Fibroblast of lung (primary cell): Measurements from ENCODE around the gene PRAMEF20. TPM values are rescaled to one million over a fixed set of nuclear protein-coding genes. Genes with fewer than 3 reads are reported as not detected.

ENCODE experiments used
- DNase-seq, 2 donors: peaks; one replicate each; pipeline versions ENCODE4 v3.0.0 to v3.0.0-alpha.2; 2010; ENCODE audit warnings: low read depth in 2 of 2
- H2AFZ ChIP-seq: 2 replicates; pipeline ENCODE4 v1.5.1; 2012; ENCODE audit warnings: low read length, control low read depth, inconsistent platforms
- H3K27ac ChIP-seq: 2 replicates; pipeline ENCODE4 v1.5.1; 2011; ENCODE audit warnings: low read length, control low read depth; ENCODE audit not compliant: insufficient read depth
- H3K27me3 ChIP-seq: 2 replicates; pipeline ENCODE4 v1.5.1; 2011; ENCODE audit warnings: mild to moderate bottlenecking, low read length; ENCODE audit not compliant: control insufficient read depth, insufficient read depth
- H3K36me3 ChIP-seq: 2 replicates; pipeline ENCODE4 v1.5.1; 2011; ENCODE audit warnings: low read length; ENCODE audit not compliant: control insufficient read depth, insufficient read depth
- H3K4me1 ChIP-seq: 2 replicates; pipeline ENCODE4 v1.5.1; 2011; ENCODE audit warnings: low read length; ENCODE audit not compliant: control insufficient read depth, insufficient read depth; ENCODE audit errors: extremely low read depth
- H3K4me2 ChIP-seq: 2 replicates; pipeline ENCODE4 v1.5.1; 2011; ENCODE audit warnings: low read length, control low read depth; ENCODE audit not compliant: insufficient read depth; ENCODE audit errors: extremely low read depth
- H3K4me3 ChIP-seq, 4 experiments: fragments of 200-600 bp in 1 of 4; sonication (generic) in 1 of 4; replicated peaks in 1 of 4; 2 replicates each; pipeline ENCODE4 v1.5.1; 2011 to 2016; ENCODE audit warnings: low read length in 4 of 4, low read depth in 3 of 4, mild to moderate bottlenecking in 3 of 4, control low read depth in 2 of 4, inconsistent platforms in 1 of 4, mixed read lengths in 1 of 4; ENCODE audit not compliant: insufficient read depth in 1 of 4; ENCODE audit errors: control extremely low read depth in 1 of 4
- H3K79me2 ChIP-seq: 2 replicates; pipeline ENCODE4 v1.5.1; 2012; ENCODE audit warnings: mild to moderate bottlenecking, low read length, inconsistent platforms; ENCODE audit not compliant: control insufficient read depth, insufficient read depth
- H3K9ac ChIP-seq: 2 replicates; pipeline ENCODE4 v1.5.1; 2011; ENCODE audit warnings: mild to moderate bottlenecking, low read length, control low read depth; ENCODE audit not compliant: insufficient read depth
- H3K9me3 ChIP-seq: 2 replicates; pipeline ENCODE4 v1.5.1; 2012; ENCODE audit warnings: low read depth, low read length; ENCODE audit not compliant: control insufficient read depth, insufficient read depth
- H4K20me1 ChIP-seq: 2 replicates; pipeline ENCODE4 v1.5.1; 2011; ENCODE audit warnings: low read length; ENCODE audit not compliant: control insufficient read depth, insufficient read depth; ENCODE audit errors: extremely low read depth
- EZH2 ChIP-seq: IDR thresholded peaks from 2 replicates; pipeline ENCODE4 v1.5.1; 2012; ENCODE audit warnings: low read length, control low read depth, mild to moderate bottlenecking; ENCODE audit errors: missing control alignments
- polyA plus RNA-seq, 2 donors: library from polyadenylated mRNA; depleted of rRNA in 1 of 2; stranded (reverse) in 1 of 2; unstranded in 1 of 2; fragments of >200 nt; gene quantifications; 2 replicates each; pipeline ENCODE4 v1.2.1, GENCODE V29; 2011 to 2012; ENCODE audit warnings: missing spikeins in 1 of 2
- total RNA-seq: library from RNA; depleted of rRNA; stranded (reverse); fragments of >200 nt; gene quantifications from 2 replicates; pipeline ENCODE4 v1.2.1, GENCODE V29; 2014
- TF ChIP-seq, protein P1 (sequence below), 2 donors: IDR thresholded peaks in 1 of 2; conservative IDR thresholded peaks in 1 of 2; 1 replicate in 1 of 2; 2 replicates in 1 of 2; pipeline ENCODE4 v1.5.1; 2011 to 2012; ENCODE audit warnings: low read length in 2 of 2, control low read depth in 1 of 2, inconsistent platforms in 1 of 2, low read depth in 1 of 2, mild to moderate bottlenecking in 1 of 2

Gene PRAMEF20
- total and polyA plus RNA-seq, 2 donors (not counting 1 experiment from before 2014, with no cell fraction given): not detected

DNA sequence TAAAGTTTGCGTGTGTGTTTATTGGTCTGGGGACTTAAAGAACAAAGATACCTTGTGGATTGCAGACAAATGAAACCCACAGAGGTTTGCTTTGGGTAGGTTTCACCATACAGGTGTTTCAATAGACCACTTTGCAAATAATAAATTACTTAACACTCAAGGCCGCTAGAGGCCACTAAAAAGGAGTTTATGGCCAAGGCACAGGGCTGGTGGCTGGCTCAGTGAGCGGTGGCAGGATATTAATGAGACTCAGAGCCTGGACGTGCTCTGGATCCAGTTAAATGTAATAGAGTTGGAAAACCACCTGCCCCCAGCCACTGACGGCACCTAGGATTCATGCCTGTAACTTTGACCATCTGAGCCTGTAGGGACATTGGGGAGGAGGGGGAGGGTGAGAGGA lies 59.1 kb downstream of the PRAMEF20 start:
- no peaks in the 10 kb centered on the region for H4K20me1 ChIP-seq
- no peaks in the 10 kb centered on the region for H3K9me3 ChIP-seq
- no peaks in the 10 kb centered on the region for H3K27me3 ChIP-seq
- no peak overlapping the region for H2AFZ ChIP-seq
- H3K27ac ChIP-seq: no peak overlapping the region
- H3K79me2 ChIP-seq: no peaks in the 10 kb centered on the region
- no peak overlapping the region for H3K9ac ChIP-seq
- TF ChIP-seq, protein P1, sequence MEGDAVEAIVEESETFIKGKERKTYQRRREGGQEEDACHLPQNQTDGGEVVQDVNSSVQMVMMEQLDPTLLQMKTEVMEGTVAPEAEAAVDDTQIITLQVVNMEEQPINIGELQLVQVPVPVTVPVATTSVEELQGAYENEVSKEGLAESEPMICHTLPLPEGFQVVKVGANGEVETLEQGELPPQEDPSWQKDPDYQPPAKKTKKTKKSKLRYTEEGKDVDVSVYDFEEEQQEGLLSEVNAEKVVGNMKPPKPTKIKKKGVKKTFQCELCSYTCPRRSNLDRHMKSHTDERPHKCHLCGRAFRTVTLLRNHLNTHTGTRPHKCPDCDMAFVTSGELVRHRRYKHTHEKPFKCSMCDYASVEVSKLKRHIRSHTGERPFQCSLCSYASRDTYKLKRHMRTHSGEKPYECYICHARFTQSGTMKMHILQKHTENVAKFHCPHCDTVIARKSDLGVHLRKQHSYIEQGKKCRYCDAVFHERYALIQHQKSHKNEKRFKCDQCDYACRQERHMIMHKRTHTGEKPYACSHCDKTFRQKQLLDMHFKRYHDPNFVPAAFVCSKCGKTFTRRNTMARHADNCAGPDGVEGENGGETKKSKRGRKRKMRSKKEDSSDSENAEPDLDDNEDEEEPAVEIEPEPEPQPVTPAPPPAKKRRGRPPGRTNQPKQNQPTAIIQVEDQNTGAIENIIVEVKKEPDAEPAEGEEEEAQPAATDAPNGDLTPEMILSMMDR (conservative IDR thresholded peaks at IDR 0.05 in 1 of 2, IDR thresholded peaks at IDR 0.05 in 1 of 2; ENCODE audit: low read depth in 1 of 2, low read length in 2 of 2): no peak
- no peak for TF ChIP-seq EZH2
- no peak overlapping the region for H3K4me2 ChIP-seq
- no peak for DNase-seq
- no peaks in the 10 kb centered on the region for H3K36me3 ChIP-seq
- H3K4me1 ChIP-seq: no peaks in the 10 kb centered on the region
- no peak overlapping the region for H3K4me3 ChIP-seq

Other genes with a start within 250 kb of the PRAMEF20 start
- gene HNRNPCL4, start 244.8 kb upstream of the PRAMEF20 start, total RNA-seq: not detected in 2 replicates
- not detected in 2 replicates for gene HNRNPCL4, start 244.8 kb upstream of the PRAMEF20 start, polyA plus RNA-seq
- gene PRAMEF9, start 238.6 kb upstream of the PRAMEF20 start, total RNA-seq: not detected in 2 replicates
- gene PRAMEF9, start 238.6 kb upstream of the PRAMEF20 start, polyA plus RNA-seq: not detected in 2 replicates
- not detected in 2 replicates for gene PRAMEF13, start 209.0 kb upstream of the PRAMEF20 start, total RNA-seq
- not detected in 2 replicates for gene PRAMEF13, start 209.0 kb upstream of the PRAMEF20 start, polyA plus RNA-seq
- not detected in 2 replicates for gene PRAMEF18, start 184.3 kb upstream of the PRAMEF20 start, total RNA-seq
- gene PRAMEF18, start 184.3 kb upstream of the PRAMEF20 start, polyA plus RNA-seq: not detected in 2 replicates
- not detected in 2 replicates for gene PRAMEF5, start 156.3 kb upstream of the PRAMEF20 start, total RNA-seq
- gene PRAMEF5, start 156.3 kb upstream of the PRAMEF20 start, polyA plus RNA-seq: not detected in 2 replicates
- gene PRAMEF8, start 125.3 kb upstream of the PRAMEF20 start, total RNA-seq: not detected in 2 replicates
- gene PRAMEF8, start 125.3 kb upstream of the PRAMEF20 start, polyA plus RNA-seq: not detected in 2 replicates
- gene PRAMEF33, start 106.9 kb upstream of the PRAMEF20 start, total RNA-seq: not detected in 2 replicates
- not detected in 2 replicates for gene PRAMEF33, start 106.9 kb upstream of the PRAMEF20 start, polyA plus RNA-seq
- not detected in 2 replicates for gene PRAMEF15, start 94.9 kb upstream of the PRAMEF20 start, total RNA-seq
- not detected in 2 replicates for gene PRAMEF15, start 94.9 kb upstream of the PRAMEF20 start, polyA plus RNA-seq
- gene PRAMEF14, start 63.3 kb upstream of the PRAMEF20 start, total RNA-seq: not detected in 2 replicates
- not detected in 2 replicates for gene PRAMEF14, start 63.3 kb upstream of the PRAMEF20 start, polyA plus RNA-seq
- gene PRAMEF19, start 38.5 kb upstream of the PRAMEF20 start, total RNA-seq: not detected in 2 replicates
- gene PRAMEF19, start 38.5 kb upstream of the PRAMEF20 start, polyA plus RNA-seq: not detected in 2 replicates
- not detected in 2 replicates for gene PRAMEF17, start 20.8 kb upstream of the PRAMEF20 start, total RNA-seq
- gene PRAMEF17, start 20.8 kb upstream of the PRAMEF20 start, polyA plus RNA-seq: not detected in 2 replicates
- not detected in 2 replicates for gene LRRC38, start 103.6 kb downstream of the PRAMEF20 start, total RNA-seq
- not detected in 2 replicates for gene LRRC38, start 103.6 kb downstream of the PRAMEF20 start, polyA plus RNA-seq
- 3.1 and 7.4 TPM in 2 replicates for gene PDPN, start 173.4 kb downstream of the PRAMEF20 start, total RNA-seq
- 1.5 and 6.0 TPM in 2 replicates for gene PDPN, start 173.4 kb downstream of the PRAMEF20 start, polyA plus RNA-seq